OCI-LY7 (cell line): Measurements from ENCODE around the gene HSP90B1. TPM values are rescaled to one million over a fixed set of nuclear protein-coding genes. Genes with fewer than 3 reads are reported as not detected.

Experiments used
- BruUV-seq: library from RNA; stranded (reverse); fragments of 400-500 nt; replicated peaks from 2 replicates; lab custom pipeline; 2021; lab: Mats Ljungman, UMichigan
- CTCF ChIA-PET: fragments of 300-600 bp; sonication (Branson Sonifier 250); formaldehyde crosslinking; loops from one replicate; lab custom pipeline; 2022; ENCODE audit warnings: antibody characterized with exemption; ENCODE audit not compliant: unreplicated experiment; lab: Charles Lee
- POLR2A ChIA-PET: fragments of 300-600 bp; sonication (Branson Sonifier 250); formaldehyde crosslinking; loops from one replicate; lab custom pipeline; 2022; ENCODE audit warnings: antibody characterized with exemption; lab: Charles Lee
- DNase-seq: peaks from one replicate; pipeline ENCODE4 v3.0.0-alpha.2; 2015; ENCODE audit warnings: low spot score
- H2AFZ ChIP-seq: fragments of 200-600 bp; sonication (generic), shearing (Covaris generic); 2 replicates; pipeline ENCODE4 v1.6.1; 2014; ENCODE audit warnings: mild to moderate bottlenecking, antibody characterized with exemption, low read length, moderate library complexity
- H3K27ac ChIP-seq: fragments of 200-600 bp; sonication (generic); 2 replicates; pipeline ENCODE4 v1.5.1; 2014; ENCODE audit warnings: mixed run types, low read depth, mild to moderate bottlenecking, moderate library complexity, low read length, inconsistent platforms; ENCODE audit not compliant: poor library complexity, severe bottlenecking
- H3K36me3 ChIP-seq: fragments of 200-600 bp; sonication (generic); 2 replicates; pipeline ENCODE4 v1.6.1; 2014; ENCODE audit warnings: mild to moderate bottlenecking, antibody characterized with exemption, low read length, moderate library complexity, mixed read lengths; ENCODE audit not compliant: insufficient read depth
- H3K4me1 ChIP-seq: fragments of 200-600 bp; sonication (generic); 2 replicates; pipeline ENCODE4 v1.5.1; 2014; ENCODE audit warnings: mild to moderate bottlenecking, low read length; ENCODE audit not compliant: insufficient read depth, poor library complexity, severe bottlenecking
- H3K4me2 ChIP-seq: fragments of 200-600 bp; sonication (generic); 2 replicates; pipeline ENCODE4 v1.6.1; 2014; ENCODE audit warnings: mild to moderate bottlenecking, low read length
- H3K4me3 ChIP-seq: fragments of 200-600 bp; sonication (generic); 2 replicates; pipeline ENCODE4 v1.5.1; 2014; ENCODE audit warnings: mild to moderate bottlenecking, low read depth, low read length; ENCODE audit not compliant: poor library complexity, severe bottlenecking
- H3K79me2 ChIP-seq: fragments of 200-600 bp; sonication (generic); 2 replicates; pipeline ENCODE4 v1.6.1; 2016; ENCODE audit warnings: low read depth, mild to moderate bottlenecking, low read length, moderate library complexity, mixed read lengths; ENCODE audit not compliant: insufficient read depth
- H3K9me2 ChIP-seq: fragments of 200-600 bp; sonication (generic); 2 replicates; pipeline ENCODE4 v1.6.1; 2016; ENCODE audit warnings: mild to moderate bottlenecking, low read length, mixed read lengths; ENCODE audit not compliant: insufficient read depth
- H3K9me3 ChIP-seq: fragments of 200-600 bp; sonication (generic); 2 replicates; pipeline ENCODE4 v1.6.1; 2014; ENCODE audit warnings: mild to moderate bottlenecking, mixed run types, low read length, mixed read lengths
- H4K20me1 ChIP-seq: fragments of 200-600 bp; sonication (generic); 2 replicates; pipeline ENCODE4 v1.6.1; 2014; ENCODE audit warnings: mild to moderate bottlenecking, antibody characterized with exemption, low read length, moderate library complexity, mixed read lengths; ENCODE audit not compliant: insufficient read depth
- EZH2phosphoT487 ChIP-seq: fragments of 200-600 bp; sonication (generic); IDR thresholded peaks from 2 replicates; pipeline ENCODE4 v1.6.1; 2018; ENCODE audit warnings: low read depth, borderline replicate concordance, mild to moderate bottlenecking, mixed run types, antibody characterized with exemption, low read length, moderate library complexity, mixed read lengths
- intact Hi-C: fragments of 100-400 bp; cut with micrococcal nuclease; formaldehyde crosslinking; loops from one replicate; pipeline ENCODE4 v1.10.0; 2022; ENCODE audit not compliant: unreplicated experiment
- total RNA-seq, 2 experiments: library from RNA; depleted of rRNA in 1 of 2; stranded (reverse); fragments of >200 nt in 1 of 2; shearing (Covaris generic) in 1 of 2; gene quantifications; 2 replicates each; pipeline ENCODE4 v1.2.3, GENCODE V29; 2014 to 2022
- TF ChIP-seq, protein P1 (sequence below): fragments of 200-600 bp; sonication (generic); conservative IDR thresholded peaks from 2 replicates; pipeline ENCODE4 v1.5.1; 2014; ENCODE audit warnings: mild to moderate bottlenecking, antibody characterized with exemption, low read length, moderate library complexity, mixed read lengths

HSP90B1 gene
- total RNA-seq, 2 experiments from 2014 or later: 235 to 304 TPM

GRCh38 chr12:103969391-103969790 lies 39.2 kb downstream of the HSP90B1 start:
- peaks cover 27% of the 10 kb centered on the region for H3K4me1 ChIP-seq
- peaks cover 58% of the 10 kb centered on the region for H3K36me3 ChIP-seq
- no peak for DNase-seq
- H3K27ac ChIP-seq: no peak overlapping the region
- no peak overlapping the region for H3K4me2 ChIP-seq
- intact Hi-C loops: no loop called here
- BruUV-seq: no TSS peak
- no peak for TF ChIP-seq EZH2phosphoT487
- TF ChIP-seq, protein P1, sequence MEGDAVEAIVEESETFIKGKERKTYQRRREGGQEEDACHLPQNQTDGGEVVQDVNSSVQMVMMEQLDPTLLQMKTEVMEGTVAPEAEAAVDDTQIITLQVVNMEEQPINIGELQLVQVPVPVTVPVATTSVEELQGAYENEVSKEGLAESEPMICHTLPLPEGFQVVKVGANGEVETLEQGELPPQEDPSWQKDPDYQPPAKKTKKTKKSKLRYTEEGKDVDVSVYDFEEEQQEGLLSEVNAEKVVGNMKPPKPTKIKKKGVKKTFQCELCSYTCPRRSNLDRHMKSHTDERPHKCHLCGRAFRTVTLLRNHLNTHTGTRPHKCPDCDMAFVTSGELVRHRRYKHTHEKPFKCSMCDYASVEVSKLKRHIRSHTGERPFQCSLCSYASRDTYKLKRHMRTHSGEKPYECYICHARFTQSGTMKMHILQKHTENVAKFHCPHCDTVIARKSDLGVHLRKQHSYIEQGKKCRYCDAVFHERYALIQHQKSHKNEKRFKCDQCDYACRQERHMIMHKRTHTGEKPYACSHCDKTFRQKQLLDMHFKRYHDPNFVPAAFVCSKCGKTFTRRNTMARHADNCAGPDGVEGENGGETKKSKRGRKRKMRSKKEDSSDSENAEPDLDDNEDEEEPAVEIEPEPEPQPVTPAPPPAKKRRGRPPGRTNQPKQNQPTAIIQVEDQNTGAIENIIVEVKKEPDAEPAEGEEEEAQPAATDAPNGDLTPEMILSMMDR: no peak
- H3K79me2 ChIP-seq: peaks cover 96% of the 10 kb centered on the region
- H4K20me1 ChIP-seq: peaks cover 21% of the 10 kb centered on the region
- no peaks in the 10 kb centered on the region for H3K9me2 ChIP-seq
- ChIA-PET CTCF (no interaction called here), POLR2A (no interaction called here)
- no peak overlapping the region for H2AFZ ChIP-seq
- H3K9me3 ChIP-seq: no peaks in the 10 kb centered on the region
- no peak overlapping the region for H3K4me3 ChIP-seq

DNA sequence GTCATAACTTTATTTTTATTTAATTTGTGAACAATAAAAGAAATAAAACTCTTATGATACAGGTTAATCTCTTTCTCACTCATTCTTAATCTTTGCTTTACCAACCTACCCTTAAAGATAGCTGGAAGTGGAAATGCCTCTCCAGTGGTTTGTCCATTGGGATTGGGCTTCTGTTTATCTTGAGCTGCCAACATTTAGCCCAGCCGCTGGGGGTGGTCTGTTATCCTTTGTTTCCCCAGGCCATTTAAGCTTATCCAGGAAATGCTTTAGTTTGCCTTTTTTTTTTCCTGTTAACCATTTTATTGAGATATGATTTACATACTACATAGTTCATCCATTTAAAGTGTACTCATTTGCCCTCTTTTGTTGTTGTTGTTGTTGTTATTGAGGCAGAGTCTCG lies 43.7 kb downstream of the HSP90B1 start:
- Histone ChIP-seq H3K27ac (no peak overlapping the region), H3K4me3 (no peak overlapping the region), H3K4me1 (peaks cover 14% of the 10 kb centered on the region), H3K36me3 (peaks cover 88% of the 10 kb centered on the region), H4K20me1 (peaks cover 21% of the 10 kb centered on the region), H3K9me2 (no peaks in the 10 kb centered on the region), H2AFZ (no peak overlapping the region), H3K9me3 (no peaks in the 10 kb centered on the region), H3K79me2 (peaks cover 85% of the 10 kb centered on the region), H3K4me2 (no peak overlapping the region)
- intact Hi-C loops: no loop called here
- DNase-seq: no peak
- TF ChIP-seq, protein P1: no peak
- no peak for TF ChIP-seq EZH2phosphoT487
- BruUV-seq: no TSS peak
- ChIA-PET POLR2A (interaction anchor here (0.7 to 1.4 kb wide), 6 partner anchors 8 to 982 kb away, joined by 3 to 7 read pairs (median 3); partner anchors contain the start of gene TDG), CTCF (no interaction called here)

- intact Hi-C loops: no loop called here
These were observed 45.2 kb downstream of the HSP90B1 start for GRCh38 chr12:103975368-103975767.

More at GRCh38 chr12:103975368-103975767, 45.2 kb downstream of the HSP90B1 start:
- Histone ChIP-seq H3K36me3 (peaks cover 84% of the 10 kb centered on the region), H3K4me1 (peaks cover 6% of the 10 kb centered on the region), H4K20me1 (peaks cover 10% of the 10 kb centered on the region), H3K4me2 (no peak overlapping the region), H3K4me3 (no peak overlapping the region), H3K79me2 (peaks cover 70% of the 10 kb centered on the region), H3K9me3 (no peaks in the 10 kb centered on the region), H2AFZ (no peak overlapping the region), H3K27ac (no peak overlapping the region), H3K9me2 (no peaks in the 10 kb centered on the region)
- no peak for DNase-seq
- POLR2A ChIA-PET: no interaction called here
- CTCF ChIA-PET: no interaction called here
- no TSS peak for BruUV-seq
- TF ChIP-seq, protein P1: no peak
- TF ChIP-seq EZH2phosphoT487: no peak
